Activated CD4-positive, alpha-beta T cell treated with anti-CD3 and anti-CD28 coated beads, Interleukin-2, Interleukin-4, amounts not matched to agents 100 ng/mL and 50 ng/mL, durations not matched to agents 16 hours and 8 hours (primary cell): ENCODE measurements around the gene CHMP4B.

Experiments
- DNase-seq: peaks from one replicate; pipeline ENCODE4 v3.0.0-alpha.2; 2020; ENCODE audit warnings: low spot score

The CHMP4B gene

DNA sequence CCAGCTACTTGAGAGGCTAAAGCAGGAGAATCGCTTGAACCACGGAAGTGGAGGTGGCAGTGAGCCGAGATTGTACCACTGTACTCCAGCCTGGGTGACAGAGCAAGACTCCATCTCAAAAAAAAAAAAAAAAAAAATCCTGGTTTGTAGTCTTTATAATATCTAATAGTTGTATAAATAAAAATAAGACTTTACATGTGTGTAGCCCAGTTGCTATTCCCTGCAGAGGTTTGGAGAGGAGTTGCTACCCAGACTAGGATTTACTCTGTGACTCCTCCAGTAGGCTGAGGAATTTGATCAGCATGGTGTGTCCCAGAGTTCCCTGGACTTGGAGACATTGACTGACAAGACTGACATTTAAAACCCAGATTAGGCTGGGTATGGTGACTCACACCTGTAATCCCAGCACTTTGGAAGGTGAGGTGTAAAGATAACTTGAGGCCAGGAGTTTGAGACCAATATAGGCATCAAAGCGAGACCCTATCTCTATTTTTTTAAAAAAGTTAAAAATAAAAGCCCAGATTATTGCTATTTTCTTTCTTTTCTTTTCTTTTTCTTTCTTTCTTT is 10.2 kb downstream of the CHMP4B start:
- DNase-seq, result no peak

DNA sequence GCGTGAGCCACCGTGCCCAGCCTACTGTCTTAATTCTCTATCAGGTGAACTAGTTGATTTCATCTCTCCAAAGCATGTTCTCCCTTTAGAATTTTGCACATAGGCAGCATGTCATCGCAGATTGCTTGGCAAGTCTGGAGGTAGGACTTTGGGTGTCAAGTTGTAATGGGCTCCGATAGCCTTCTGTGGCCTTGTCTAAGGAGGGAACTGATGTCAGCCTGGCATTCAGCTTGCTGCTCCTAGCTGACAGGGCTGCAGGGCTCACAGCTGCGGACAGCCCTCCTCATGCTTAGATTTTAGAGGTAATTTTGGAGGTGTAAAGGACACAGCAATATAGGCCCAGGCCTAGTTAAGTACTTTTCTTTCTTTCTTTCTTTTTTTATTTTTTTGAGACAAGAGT is 11.3 kb downstream of the CHMP4B start:
- no peak for DNase-seq

DNA sequence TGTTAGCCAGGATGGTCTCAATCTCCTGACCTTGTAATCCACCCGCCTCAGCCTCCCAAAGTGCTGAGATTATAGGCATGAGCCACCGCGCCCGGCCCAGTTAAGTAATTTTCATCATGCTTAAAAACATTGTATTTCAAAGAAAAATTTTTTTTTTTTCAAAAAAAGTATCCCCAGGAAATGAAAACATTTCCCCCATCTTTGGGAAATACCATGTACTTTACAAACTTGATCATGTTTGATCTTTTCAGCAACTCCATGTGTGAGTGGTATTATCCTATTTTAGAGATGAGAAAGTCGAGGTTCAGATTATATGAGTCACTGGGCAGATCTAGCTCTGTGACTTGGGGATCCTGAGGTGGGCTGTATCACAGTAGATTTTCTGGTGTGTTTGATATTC is 11.8 kb downstream of the CHMP4B start:
- DNase-seq, result no peak

DNA sequence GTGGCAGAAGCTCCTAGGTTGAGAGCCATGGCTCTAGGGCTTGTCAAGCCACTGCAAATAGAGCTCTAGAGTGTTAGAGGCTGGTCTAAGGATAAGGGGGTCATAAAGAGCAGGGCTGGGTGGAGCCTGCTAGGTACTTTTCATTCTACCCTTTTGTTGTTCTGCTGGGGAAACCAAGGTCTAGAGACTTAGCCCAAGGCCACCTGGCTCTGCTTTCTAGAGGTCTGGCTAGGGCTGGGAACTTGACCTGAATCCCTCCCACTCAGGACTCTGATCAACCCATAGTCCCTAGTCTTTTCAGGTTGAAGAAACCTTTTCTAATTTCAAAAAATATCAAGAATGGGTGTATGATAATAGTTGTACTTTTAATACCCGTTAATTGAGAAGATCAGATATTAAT is 13.7 kb downstream of the CHMP4B start:
- no peak for DNase-seq

DNA sequence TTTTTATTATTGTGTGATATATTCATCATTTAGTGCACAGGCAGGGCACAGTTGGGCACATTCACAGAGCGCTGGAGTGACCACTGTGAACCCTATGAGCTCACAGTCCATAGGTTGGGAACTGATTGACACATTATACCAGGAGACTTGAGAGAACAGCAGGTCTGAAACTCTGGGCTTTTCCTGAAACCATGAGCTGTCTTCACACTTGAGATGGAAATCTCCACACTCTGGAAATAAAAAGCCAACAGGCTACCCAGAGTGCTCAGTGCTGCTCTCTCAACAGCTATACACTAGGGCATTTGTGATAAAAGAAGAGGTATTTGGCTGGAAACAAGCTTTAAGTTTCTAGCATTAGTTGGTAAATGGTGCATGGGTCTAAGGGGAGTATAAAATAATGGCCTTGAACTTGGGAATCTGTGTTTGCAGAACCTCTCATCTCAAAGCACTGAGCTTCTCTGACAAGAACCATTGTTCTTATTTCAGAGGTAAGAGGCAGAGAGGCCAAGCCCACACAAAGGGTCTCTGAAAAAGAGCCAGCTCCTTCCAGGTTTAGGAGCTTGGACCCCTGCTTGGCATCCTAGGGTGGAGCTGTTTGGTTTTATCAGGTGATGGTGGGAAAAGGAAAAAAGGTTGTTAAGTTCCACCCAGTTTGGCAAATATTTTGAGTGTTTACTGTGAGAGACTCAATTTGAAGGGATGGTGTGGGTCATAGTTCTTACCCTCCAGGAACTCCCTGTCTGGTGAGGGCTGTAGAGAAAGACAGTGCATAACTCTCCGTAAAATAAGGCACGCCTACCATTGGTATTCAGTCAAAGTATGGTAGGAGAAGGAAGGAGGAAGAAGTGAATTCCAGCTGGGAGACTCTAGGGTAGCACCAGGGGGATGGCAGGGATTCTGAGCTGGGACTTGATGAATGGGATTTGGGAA is 14.5 kb downstream of the CHMP4B start:
- DNase-seq, result no peak

DNA sequence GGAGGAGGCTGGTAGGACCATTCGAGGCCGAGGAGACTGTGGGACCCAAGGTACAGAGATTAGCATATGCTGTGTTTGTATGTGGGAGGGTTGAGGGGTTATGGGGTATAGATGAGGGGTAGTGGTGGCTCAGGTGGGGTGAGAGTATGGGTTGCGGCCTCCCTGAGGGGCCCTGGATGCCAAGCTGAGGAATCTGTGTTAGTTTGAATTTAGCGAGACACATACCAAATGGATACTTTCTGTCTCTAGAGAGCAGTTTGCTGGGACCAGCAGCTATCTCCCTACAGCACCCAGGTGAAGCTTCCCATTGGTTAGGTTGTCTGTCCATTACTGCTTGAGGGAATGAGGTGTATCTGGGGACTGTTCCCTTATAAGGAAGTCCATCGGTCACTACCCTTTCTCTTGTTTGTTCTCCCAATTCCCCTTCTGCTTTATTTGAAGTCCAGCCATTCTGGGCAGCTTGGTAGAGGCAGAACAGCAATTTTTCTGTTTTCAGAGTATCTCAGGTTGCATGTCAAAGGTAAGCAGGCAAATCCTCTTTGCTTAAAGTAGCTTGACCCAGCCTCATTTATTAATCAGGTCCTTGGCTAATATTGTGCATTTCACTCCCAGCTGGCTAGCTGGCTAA is 15.2 kb downstream of the CHMP4B start:
- no peak for DNase-seq

DNA sequence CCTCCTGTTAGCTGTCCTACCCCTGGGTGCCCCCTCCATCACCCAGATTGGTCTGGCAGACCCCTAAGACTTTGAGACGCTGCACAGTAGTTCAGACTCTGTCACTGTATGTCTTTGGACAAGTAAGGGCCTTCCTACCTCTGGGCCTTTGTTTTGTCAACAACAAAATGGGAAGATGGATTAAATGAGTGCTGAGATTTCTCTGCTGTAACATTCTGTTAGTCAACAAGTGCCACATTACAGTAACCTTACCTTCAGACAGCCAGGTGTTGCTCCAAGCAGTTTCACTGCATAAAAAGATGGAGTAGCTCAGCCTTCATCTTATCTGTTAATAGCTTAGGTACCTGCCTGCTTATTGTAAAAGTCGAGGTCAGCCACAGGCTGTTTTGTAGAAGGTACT is 16.0 kb downstream of the CHMP4B start:
- no peak for DNase-seq

DNA sequence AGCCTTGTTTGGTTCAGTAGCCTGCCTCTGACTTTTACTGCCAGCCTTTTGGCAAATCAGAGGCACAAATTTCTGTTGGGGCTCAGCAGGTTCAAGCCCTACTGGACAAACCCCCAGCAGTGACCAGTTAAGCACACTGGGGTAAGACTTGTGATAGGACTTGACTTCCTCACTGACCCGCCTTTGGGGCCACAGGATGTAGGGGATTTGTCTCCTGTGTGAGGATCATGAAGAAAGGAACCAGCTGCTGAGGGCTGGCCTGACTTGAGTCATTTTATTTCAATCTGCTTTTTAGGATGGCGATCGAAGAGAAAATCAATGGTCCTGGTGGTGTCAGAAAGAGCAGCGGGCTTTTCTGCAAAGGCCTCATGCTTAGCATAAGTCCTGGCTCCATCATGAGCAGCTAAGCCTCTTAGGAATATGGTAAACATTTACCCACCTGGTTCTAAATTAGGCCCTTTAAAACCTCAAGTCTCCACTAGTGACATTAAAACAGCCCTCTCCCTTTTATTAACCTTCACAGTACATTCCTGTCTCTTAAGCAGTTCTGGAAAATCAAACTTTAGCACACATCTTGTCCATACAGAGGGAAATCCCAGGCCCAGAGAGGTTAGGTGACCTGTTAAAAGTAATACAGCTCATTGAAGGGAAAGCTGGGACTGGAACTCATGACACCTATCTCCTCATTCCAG is 16.6 kb downstream of the CHMP4B start:
- no peak for DNase-seq

DNA sequence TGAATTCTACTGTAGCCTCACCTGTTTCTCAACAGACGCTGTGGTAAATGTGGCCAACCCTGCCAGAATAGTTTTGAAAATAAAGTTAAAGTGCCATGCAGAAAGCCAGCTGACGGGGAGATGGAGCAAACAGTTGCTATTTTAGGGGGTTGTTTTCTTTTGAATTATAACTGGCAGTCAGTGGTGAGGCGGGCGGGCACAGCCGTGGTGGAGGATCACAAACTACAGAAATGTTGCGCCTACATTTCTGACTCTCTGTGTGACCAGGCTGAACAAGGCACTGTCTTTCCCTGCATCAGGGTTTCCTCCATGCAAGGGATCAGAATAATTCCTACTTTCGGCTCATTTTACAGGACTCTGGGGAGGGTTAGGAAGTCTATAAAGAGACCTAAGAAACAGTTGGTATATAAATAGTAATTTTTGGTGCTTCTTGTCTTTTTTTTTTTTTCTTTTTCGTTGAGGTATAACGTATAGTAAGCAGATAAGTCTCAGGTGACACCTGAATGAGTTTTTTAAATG is 17.2 kb downstream of the CHMP4B start:
- DNase-seq, result no peak

DNA sequence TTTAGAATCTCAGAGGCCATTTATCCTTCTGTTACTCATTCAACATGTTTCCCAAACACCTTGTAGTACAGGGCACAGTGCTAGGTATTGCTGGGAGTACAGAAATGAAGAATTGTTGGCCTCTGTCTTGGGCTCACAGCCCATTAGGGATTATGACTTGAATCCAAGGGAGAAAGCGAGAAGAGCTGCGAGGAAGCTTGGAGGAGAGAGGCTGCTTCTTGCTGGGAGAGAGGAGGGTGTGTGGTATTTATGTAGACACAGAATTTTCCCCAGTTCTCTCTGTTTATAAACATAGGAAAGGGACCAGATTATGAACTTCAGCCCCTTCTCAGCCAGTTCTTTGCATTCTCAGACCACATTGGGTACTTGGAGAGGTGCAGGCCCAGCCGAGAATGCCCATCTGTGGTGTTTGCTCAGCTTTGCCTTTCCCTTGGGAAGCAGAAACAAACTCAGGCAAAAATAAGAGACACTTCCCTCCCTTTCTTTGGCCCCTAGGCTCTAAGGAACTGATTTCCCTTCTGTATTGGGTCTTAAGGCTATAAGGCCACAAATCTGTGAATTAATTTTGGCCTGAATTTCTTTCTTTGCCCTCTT is 17.9 kb downstream of the CHMP4B start:
- no peak for DNase-seq

DNA sequence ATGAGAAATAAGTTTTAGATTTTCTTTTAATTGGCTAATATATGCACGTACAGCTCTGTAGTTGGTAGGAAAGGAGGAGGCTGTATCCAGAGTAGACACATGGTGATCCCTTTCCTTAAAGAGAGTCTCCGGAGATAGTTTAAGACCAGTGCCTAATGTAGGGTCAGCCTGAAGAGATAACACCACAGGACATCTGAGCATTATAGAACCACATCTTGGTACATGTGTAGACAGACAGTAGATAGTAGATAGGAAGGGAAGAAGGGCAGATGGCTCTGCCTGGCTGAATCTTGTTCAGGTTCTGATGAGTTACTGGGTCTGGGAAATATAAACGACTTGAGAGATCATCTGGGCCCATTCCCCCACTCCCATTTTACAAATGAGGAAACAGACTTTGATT is 18.5 kb downstream of the CHMP4B start:
- DNase-seq, result no peak

DNA sequence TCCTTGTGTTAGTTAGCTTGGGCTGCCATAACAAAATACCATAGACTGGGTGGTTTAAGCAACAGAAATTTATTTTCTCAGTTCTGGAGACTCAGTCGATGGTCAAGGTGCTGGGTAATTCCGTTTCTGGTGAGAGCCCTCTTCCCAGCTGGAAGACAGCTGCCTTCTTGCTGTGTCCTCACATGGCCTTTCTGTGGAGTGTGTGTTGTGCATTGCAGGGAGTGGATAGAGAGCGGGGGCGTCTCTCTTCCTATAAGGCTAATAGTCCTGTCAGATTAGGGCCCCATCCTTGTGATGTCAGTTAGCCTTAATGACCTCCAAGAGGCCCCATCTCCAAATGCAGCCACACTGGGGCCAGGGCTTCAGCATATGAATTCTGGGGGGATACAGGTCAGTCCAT is 19.2 kb downstream of the CHMP4B start:
- DNase-seq, result no peak

DNA sequence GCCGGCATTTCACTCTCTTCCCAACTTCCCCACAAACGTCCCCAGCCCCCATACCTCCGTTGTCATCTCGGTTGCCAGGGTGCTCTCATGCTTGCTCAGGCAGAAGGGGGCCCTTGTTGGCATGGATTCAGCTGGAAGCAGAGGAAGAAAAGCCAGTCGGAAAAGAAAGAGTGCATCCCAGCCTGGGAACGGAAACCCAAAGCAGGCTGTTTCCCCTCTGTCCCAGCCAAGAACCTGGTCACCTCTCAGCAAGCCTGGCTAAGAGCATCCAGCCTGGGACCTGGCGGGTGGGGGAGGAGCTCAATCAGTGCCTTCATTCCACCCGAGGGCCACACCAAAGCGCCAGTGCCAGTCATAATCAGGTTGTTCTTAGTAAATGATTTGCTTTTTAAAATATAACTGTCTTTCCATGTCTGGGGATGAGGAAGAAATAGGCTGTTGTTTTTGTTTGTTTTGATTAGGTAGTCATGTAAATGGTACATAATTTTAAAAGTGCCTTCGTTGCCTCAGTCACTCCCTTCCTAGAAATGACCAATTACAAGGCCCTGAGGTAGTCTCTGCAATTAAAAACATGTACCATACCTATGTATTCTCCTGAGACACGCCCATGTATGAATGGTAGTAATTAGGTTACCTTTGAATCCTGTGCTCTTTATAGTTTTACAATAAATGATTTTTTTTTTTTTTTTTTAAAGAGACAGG is 21.1 kb downstream of the CHMP4B start:
- DNase-seq, result no peak

DNA sequence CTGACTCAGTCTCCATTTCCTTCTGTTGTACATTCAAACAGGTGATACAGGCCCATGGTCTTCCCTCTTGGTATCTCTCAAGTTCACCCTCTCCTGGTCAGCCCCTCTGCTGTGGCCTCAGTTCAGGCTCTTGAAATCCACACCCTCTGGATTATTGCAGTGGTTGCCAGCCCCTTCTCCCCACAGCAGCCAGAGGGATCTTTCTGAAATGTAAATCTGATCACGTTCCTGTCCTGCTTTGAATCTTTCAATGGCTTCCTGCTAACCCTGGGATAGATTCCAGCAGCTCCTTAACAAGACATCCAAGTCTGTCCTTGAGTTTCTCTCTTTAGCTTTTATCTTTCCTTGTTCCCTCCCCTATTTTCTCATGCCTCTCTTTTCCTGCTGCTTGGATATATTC is 22.2 kb downstream of the CHMP4B start:
- DNase-seq, result no peak

DNA sequence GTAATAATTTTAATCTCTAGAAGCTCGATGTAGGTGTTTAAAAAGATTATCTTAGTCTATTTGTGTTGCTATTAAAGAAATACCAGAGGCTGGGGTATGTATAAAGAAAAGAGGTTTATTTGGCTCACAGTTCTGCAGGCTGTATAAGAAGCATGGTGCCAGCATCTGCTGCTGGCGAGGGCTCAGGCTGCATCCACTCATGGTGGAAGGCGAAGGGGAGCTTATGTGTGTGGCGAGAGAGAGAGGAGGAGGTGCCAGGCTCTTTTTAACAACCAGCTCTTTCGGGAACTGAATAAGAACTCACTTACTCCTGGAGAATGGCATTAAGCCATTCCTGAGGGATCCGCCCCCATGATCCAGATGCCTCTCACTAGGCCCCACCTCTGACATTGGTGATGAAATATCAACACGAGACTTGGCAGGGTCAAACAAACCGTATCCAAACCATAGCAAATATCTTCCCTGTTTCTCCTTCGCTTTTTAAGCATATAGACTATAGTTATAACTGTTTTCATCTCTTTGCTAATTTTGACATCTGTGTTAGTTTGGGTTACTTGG is 24.5 kb downstream of the CHMP4B start:
- no peak for DNase-seq

DNA sequence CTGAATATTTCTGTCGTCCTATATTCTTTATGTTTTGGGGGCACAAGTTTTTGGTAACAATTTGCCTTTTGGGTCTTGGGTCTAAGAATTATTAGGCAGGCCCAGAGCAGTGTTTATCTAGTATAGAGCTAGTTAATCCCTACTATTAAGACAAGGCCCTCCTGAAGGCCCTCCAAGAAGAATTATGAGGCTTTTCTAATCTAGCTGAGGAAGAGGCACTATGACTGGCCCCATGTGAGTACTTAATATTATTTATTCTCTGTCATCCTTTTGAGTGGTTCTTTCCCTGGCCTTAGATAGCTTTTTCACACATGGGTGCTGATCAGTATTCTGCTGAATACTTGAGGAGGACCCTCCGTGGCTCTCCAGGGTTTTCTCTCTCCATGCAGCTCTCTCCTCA is 25.1 kb downstream of the CHMP4B start:
- no peak for DNase-seq

DNA sequence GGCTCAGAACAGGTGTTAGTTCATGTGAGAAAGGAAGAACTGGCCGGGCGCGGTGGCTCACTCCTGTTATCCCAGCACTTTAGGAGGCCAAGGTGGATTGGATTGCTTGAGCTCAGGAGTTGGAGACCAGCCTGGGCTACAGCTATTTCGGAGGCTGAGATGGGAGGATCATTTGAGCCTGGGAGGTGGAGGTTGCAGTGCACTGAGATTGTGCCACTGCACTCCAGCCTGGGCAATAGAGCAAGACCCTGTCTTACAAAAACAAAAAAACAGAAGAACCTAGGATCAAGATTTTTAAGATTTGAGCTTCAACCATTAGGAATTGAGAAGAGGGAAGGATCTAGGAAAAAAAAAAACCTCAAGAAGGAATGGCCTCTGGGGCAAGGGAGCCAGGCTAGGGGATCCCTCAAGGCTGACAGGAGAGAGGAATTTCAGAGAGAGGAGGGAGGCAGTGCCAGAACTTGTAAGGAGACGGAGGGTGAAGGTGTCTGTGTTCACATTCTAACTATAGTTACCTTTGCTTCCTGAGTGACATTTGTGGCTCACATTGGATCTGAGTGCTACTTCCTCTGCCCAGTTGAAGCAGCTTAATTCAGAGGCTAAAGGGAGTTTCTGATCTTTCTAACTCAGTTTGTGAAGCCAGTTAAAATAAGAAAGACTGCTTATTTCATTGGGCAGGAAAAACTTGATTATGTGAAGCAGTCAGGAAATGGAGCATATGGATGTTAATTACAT is 26.1 kb downstream of the CHMP4B start:
- DNase-seq, result no peak

DNA sequence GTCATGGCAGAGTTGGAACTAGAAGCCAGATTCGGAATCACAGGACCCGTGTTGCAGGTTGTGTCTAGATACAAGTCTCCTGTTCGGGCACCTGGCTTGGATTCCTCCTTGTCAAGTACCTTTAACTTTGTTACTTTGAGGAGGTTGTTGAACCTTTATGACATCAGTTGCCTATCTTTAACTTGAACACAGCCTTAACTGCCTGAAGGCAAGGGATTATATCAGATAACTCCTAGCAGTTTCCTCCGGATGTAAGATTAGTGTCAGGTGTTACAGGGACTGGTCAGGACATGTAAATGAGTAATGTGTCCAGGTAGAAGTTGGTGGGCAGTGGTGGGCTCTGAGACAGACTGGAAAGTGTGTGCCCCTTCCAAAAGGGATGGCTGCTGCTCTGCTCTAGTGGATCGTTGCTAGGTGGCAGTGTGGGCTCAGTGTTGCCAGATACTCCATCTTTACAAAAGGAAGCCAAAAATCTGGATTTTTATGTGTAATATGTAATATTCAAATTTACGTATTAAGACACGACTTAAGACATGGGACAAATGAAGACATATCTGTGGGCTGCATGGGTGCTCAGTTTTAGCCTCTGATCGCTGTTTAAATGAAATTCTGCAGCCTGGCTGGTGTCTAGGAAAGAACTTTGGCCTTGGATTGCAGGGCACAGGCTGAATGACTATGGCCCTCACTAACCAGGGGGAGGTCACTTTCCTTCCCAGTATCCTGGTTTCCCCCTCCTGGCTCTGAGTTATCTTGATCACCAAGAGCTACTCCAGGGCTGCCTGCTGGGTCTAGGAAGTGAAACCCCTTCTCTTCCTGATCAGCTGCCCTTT is 27.1 kb downstream of the CHMP4B start:
- no peak for DNase-seq

DNA sequence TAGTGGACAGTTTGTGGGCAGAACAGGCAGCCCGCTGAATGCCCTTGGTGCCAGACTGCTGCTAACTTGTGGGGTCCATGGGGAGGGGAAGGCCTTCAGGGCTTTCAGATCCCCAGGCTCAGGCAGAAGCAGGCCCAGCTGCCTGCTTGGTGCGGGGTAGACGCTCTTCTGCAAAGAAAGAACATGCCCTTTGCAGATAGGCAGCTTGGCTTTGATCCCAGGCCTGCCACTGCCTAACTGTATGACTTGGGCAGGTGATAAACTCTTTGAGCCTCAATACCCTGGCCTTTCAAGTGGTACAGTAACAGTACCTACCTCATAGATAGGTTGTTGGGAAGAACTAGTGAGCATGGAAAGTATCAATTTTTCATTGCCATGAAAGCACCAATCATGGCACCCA is 28.4 kb downstream of the CHMP4B start:
- DNase-seq, result no peak

DNA sequence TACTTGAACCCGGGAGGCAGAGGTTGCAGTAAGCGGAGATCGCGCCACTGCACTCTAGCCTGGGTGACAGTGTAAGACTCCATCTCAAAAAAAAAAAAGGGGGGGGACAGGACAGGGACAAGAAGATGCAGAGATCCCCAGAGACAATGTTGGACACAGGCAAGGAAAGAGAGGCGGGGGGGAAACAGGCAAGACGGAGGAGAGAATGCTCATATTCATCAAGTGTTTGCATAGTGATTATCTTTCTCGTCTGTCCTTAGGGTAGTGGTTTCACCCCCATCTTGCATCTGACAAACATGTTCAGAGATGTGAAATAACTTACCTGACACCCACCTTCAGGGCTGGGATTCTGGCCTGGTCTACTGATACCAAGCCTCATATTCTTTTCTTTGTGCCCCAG is 29.0 kb downstream of the CHMP4B start:
- DNase-seq, result no peak
